ENCODE results near the gene MYL7.
A peak's percentile ranks its signal among the peaks of the same experiment; 100 is the strongest.

Gene MYL7

DNA sequence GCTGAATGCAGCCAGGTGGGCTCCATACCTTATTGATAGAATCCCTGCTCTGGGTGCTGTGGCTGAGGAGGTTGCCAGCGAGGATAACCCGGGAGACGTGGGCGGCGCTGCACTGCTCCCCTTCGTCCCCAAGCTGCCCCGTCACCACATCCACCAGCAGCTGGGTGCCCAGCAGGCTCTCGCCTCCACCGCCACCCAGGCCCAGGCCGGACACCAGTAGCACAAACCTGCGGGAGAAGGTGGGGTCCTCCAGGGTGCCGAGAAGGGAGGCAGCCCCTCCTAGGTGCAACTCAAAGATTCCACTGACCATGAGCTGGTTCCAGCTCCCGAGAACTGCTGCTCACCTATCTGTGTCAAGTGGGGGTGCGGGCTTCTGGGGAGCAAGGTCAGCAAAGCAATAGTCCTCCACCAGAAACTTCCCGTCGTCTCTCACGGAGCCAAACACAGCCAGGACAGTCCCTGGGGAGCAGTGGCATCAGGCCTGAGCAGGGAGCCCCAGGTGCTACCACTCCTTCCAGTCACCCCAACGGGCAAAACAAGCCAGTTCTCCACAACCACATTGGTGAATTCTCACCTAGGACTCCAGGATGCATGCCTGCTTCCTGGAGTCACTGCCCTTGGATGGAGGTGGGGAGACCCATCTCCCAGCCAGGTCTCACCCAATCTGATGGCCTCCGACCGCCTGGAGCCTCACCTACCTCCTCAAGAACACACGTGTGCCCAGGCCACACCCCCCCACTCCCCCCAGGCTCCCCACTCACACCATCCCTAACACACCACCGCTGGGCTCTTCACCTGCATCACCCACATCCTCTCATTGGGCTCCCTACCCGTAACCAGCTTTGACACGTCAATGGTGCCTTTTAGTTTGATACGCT, 24.1 kb downstream of the MYL7 start:
- ATAC-seq = no peak
- no peak for TF ChIP-seq ZNF8 (CRISPR knock-in tag; IDR thresholded peaks at IDR 0.05)
- TF ChIP-seq POU6F1 (CRISPR knock-in tag; IDR thresholded peaks at IDR 0.05; ENCODE audit: borderline replicate concordance, low read depth) = no peak
- TF ChIP-seq ZFP30 (CRISPR knock-in tag; IDR thresholded peaks at IDR 0.05) = no peak

- peak; percentile 4; the same call in 1 of the 3 replicates for ATAC-seq
- no peak for TF ChIP-seq ISL1 (CRISPR knock-in tag; IDR thresholded peaks at IDR 0.05)
- TF ChIP-seq ZFP30 (CRISPR knock-in tag; IDR thresholded peaks at IDR 0.05) = no peak
- TF ChIP-seq, protein P1, sequence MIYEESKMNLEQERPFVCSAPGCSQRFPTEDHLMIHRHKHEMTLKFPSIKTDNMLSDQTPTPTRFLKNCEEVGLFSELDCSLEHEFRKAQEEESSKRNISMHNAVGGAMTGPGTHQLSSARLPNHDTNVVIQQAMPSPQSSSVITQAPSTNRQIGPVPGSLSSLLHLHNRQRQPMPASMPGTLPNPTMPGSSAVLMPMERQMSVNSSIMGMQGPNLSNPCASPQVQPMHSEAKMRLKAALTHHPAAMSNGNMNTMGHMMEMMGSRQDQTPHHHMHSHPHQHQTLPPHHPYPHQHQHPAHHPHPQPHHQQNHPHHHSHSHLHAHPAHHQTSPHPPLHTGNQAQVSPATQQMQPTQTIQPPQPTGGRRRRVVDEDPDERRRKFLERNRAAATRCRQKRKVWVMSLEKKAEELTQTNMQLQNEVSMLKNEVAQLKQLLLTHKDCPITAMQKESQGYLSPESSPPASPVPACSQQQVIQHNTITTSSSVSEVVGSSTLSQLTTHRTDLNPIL (CRISPR knock-in tag; IDR thresholded peaks at IDR 0.05; ENCODE audit: low read depth) = no peak
- no peak for TF ChIP-seq TOX (CRISPR knock-in tag; IDR thresholded peaks at IDR 0.05; ENCODE audit: borderline replicate concordance)
- TF ChIP-seq ARNTL (CRISPR knock-in tag; IDR thresholded peaks at IDR 0.05; ENCODE audit: borderline replicate concordance, low read depth) = no peak
- no peak for TF ChIP-seq RARB (CRISPR knock-in tag; IDR thresholded peaks at IDR 0.05)
- TF ChIP-seq, protein P2, sequence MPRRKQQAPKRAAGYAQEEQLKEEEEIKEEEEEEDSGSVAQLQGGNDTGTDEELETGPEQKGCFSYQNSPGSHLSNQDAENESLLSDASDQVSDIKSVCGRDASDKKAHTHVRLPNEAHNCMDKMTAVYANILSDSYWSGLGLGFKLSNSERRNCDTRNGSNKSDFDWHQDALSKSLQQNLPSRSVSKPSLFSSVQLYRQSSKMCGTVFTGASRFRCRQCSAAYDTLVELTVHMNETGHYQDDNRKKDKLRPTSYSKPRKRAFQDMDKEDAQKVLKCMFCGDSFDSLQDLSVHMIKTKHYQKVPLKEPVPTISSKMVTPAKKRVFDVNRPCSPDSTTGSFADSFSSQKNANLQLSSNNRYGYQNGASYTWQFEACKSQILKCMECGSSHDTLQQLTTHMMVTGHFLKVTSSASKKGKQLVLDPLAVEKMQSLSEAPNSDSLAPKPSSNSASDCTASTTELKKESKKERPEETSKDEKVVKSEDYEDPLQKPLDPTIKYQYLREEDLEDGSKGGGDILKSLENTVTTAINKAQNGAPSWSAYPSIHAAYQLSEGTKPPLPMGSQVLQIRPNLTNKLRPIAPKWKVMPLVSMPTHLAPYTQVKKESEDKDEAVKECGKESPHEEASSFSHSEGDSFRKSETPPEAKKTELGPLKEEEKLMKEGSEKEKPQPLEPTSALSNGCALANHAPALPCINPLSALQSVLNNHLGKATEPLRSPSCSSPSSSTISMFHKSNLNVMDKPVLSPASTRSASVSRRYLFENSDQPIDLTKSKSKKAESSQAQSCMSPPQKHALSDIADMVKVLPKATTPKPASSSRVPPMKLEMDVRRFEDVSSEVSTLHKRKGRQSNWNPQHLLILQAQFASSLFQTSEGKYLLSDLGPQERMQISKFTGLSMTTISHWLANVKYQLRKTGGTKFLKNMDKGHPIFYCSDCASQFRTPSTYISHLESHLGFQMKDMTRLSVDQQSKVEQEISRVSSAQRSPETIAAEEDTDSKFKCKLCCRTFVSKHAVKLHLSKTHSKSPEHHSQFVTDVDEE (CRISPR knock-in tag; IDR thresholded peaks at IDR 0.05) = no peak
- no peak for TF ChIP-seq OSR1 (CRISPR knock-in tag; IDR thresholded peaks at IDR 0.05)
- TF ChIP-seq TCF4 (CRISPR knock-in tag; IDR thresholded peaks at IDR 0.05; ENCODE audit: borderline replicate concordance) = no peak
- TF ChIP-seq POU6F1 (CRISPR knock-in tag; IDR thresholded peaks at IDR 0.05; ENCODE audit: borderline replicate concordance, low read depth) = no peak
- TF ChIP-seq ZC3H10 (CRISPR knock-in tag; IDR thresholded peaks at IDR 0.05) = no peak
- TF ChIP-seq, protein P3, sequence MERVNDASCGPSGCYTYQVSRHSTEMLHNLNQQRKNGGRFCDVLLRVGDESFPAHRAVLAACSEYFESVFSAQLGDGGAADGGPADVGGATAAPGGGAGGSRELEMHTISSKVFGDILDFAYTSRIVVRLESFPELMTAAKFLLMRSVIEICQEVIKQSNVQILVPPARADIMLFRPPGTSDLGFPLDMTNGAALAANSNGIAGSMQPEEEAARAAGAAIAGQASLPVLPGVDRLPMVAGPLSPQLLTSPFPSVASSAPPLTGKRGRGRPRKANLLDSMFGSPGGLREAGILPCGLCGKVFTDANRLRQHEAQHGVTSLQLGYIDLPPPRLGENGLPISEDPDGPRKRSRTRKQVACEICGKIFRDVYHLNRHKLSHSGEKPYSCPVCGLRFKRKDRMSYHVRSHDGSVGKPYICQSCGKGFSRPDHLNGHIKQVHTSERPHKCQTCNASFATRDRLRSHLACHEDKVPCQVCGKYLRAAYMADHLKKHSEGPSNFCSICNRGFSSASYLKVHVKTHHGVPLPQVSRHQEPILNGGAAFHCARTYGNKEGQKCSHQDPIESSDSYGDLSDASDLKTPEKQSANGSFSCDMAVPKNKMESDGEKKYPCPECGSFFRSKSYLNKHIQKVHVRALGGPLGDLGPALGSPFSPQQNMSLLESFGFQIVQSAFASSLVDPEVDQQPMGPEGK (CRISPR knock-in tag; IDR thresholded peaks at IDR 0.05; ENCODE audit: borderline replicate concordance) = no peak
- no peak for TF ChIP-seq ESRRG (CRISPR knock-in tag; IDR thresholded peaks at IDR 0.05)
- TF ChIP-seq GLIS3 (CRISPR knock-in tag; IDR thresholded peaks at IDR 0.05) = no peak
- TF ChIP-seq CSDC2 (CRISPR knock-in tag; IDR thresholded peaks at IDR 0.05) = no peak
- no peak for TF ChIP-seq ZNF8 (CRISPR knock-in tag; IDR thresholded peaks at IDR 0.05)
These were observed 24.9 kb downstream of the MYL7 start for GRCh38 chr7:44116087-44116788.

DNA sequence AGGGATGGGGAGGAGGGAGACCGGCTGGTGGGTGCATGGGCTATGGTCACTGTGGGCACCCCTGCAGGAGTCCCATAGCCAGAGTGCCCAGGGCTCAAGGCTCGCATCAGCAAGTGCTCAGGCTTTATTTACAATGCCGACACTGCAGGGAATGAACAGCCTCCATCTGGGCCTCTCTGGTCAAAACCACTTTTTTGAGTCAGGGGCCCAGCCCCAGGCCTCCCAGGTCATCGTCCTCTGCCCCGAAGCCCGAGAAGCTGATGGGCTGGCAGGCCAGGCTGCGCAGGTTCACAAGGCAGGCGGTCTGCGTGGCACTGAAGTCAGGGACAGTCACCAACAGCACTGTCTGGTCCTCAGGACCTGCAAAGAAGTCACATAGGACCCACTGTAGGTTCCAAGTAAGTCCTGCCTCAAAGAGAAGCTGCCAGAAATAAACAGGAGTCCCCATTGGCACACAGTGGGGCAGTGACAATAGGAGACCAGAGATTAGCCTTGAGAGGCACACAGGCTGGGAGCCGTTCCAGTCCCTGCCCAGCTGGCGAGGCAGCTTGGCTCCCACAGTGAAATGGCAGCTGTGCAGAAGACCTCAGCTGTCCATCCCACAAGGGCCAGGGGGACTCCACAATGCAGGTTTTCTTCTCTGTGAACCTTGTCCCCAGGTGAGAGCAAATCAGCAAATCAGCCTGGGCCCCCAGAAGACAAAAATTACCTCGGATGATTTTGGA, 26.4 kb downstream of the MYL7 start:
- TF ChIP-seq BACH2 (CRISPR knock-in tag; IDR thresholded peaks at IDR 0.05; ENCODE audit: borderline replicate concordance) = no peak
- TF ChIP-seq ZFP3 (CRISPR knock-in tag; IDR thresholded peaks at IDR 0.05) = no peak
- no peak for TF ChIP-seq POU6F1 (CRISPR knock-in tag; IDR thresholded peaks at IDR 0.05; ENCODE audit: borderline replicate concordance, low read depth)
- TF ChIP-seq, protein P2 (CRISPR knock-in tag; IDR thresholded peaks at IDR 0.05) = no peak
- TF ChIP-seq ZNF8 (CRISPR knock-in tag; IDR thresholded peaks at IDR 0.05) = no peak
- no peak for TF ChIP-seq PPARA (CRISPR knock-in tag; IDR thresholded peaks at IDR 0.05; ENCODE audit: borderline replicate concordance)
- no peak for TF ChIP-seq CSDC2 (CRISPR knock-in tag; IDR thresholded peaks at IDR 0.05)
- TF ChIP-seq RARB (CRISPR knock-in tag; IDR thresholded peaks at IDR 0.05) = no peak
- no peak for ATAC-seq

Measured in SK-N-SH treated with all-trans-retinoic acid at 6 μM for 48 hours (cell line).